Adrenal gland (tissue), 5 donors: ENCODE results near the gene DTD1.

Experiments
- CTCF ChIP-seq, 6 experiments: fragments of 450-650 bp in 4 of 6; fragments of 200-600 bp in 2 of 6; sonication (generic) in 1 of 6; IDR thresholded peaks; 1 replicate in 5 of 6; 2 replicates in 1 of 6; pipeline versions ENCODE4 v1.5.1 to v1.8.0; 2016 to 2021; ENCODE audit warnings: antibody characterized with exemption in 6 of 6, mild to moderate bottlenecking in 2 of 6, moderate library complexity in 1 of 6
- POLR2A ChIP-seq, 2 donors: fragments of 450-650 bp; IDR thresholded peaks; one replicate each; pipeline ENCODE4 v1.6.1; 2017; ENCODE audit warnings: antibody characterized with exemption in 2 of 2, mild to moderate bottlenecking in 2 of 2, moderate library complexity in 1 of 2
- donor health status: DM: no; HTN: no; CAD: no.

DNA sequence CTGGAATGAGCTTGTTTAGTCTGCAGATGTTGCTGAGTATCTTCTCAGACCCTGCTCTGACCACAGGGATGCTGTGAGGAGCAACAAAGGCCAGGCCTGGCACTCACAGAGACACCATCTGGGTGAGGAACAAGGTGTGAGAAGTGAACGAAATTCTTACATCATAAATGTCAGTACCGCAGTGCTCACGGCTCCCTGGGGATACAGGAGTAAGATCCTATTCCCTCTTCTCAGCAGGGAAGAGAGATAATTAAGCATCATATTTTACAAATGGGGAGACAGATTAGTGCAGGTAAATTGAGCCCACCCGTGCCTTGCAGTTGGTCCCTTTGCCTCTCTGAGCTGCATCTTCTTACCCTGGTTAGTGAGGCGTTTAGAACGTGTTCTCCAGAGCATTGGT lies 106.2 kb downstream of the DTD1 start:
- no peak for TF ChIP-seq CTCF (IDR thresholded peaks at IDR 0.05)
- no peak for TF ChIP-seq POLR2A (IDR thresholded peaks at IDR 0.05)
